ENCODE results near the gene ABCC1.

Gene ABCC1

DNA sequence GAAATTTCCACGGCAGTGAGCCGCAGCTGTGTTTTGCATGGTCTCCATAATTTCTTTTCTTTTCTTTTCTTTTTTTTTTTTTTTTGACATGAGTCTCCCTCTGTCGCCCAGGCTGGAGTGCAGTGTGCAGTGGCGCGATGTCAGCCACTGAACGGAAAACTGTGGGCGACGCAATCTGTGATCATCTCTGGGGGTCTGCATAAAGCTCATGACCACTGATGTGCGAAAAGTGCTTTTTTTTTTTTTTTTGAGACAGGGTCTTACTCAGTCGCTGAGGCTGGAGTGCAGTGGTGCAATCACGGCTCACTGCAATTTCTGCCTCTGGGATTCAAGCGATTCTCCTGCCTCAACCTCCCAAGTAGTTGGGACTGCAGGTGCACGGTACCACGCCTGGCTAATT is 156.2 kb downstream of the ABCC1 start:
- no peak for ATAC-seq (ENCODE audit: insufficient read depth, low read depth)
- Histone ChIP-seq H3K36me3 (ENCODE audit: insufficient read depth, low read length) (peaks cover 74% of the 10 kb centered on the region), H3K4me2 (ENCODE audit: insufficient read depth, low read length) (no peak overlapping the region)

DNA sequence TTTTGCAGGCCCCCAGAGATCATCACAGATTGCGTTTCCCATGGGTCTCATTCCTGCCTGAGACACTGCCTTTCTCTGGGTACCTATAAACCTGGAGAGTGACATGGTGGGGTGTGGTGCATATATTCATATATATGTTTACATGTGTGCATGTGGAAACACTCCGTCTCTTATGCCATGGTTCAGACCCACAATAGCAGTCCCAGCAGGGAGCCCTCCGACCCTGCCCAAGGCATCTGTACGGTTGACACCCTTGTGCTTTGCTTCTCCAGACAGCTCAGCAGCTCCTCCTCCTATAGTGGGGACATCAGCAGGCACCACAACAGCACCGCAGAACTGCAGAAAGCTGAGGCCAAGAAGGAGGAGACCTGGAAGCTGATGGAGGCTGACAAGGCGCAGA is 157.1 kb downstream of the ABCC1 start:
- no peak overlapping the region for H3K4me2 ChIP-seq (ENCODE audit: insufficient read depth, low read length)
- H3K27me3 ChIP-seq (ENCODE audit: insufficient read depth, low read length, poor library complexity): no peaks in the 10 kb centered on the region
- ATAC-seq (ENCODE audit: insufficient read depth, low read depth) (no peak), DNase-seq (no peak)
- H3K36me3 ChIP-seq (ENCODE audit: insufficient read depth, low read length): peaks cover 77% of the 10 kb centered on the region
- H3K79me2 ChIP-seq (ENCODE audit: insufficient read depth, low read length): no peaks in the 10 kb centered on the region
- H4K20me1 ChIP-seq (ENCODE audit: insufficient read depth, low read length): no peaks in the 10 kb centered on the region
- H3K9me3 ChIP-seq (ENCODE audit: insufficient read depth, low read length, severe bottlenecking): no peaks in the 10 kb centered on the region
- no peak overlapping the region for H3K27ac ChIP-seq (ENCODE audit: low read length)
- H2AFZ ChIP-seq (ENCODE audit: low read depth, low read length): no peak overlapping the region
- TF ChIP-seq EZH2 (IDR thresholded peaks at IDR 0.05; ENCODE audit: borderline replicate concordance, low read depth, low read length, severe bottlenecking): no peak
- no peak for TF ChIP-seq CTCF (IDR thresholded peaks at IDR 0.05; ENCODE audit: borderline replicate concordance, extremely low read depth, low read length, poor library complexity, severe bottlenecking)
- no peaks in the 10 kb centered on the region for H3K4me1 ChIP-seq (ENCODE audit: insufficient read depth, low read length)
- H3K4me3 ChIP-seq (ENCODE audit: low read depth in 1 of 2, low read length in 2 of 2): no peak overlapping the region
- H3K9ac ChIP-seq (ENCODE audit: low read depth, low read length): no peak overlapping the region

More for the DNA sequence above, 156.2 kb downstream of the ABCC1 start:
- no peaks in the 10 kb centered on the region for H4K20me1 ChIP-seq (ENCODE audit: insufficient read depth, low read length)
- TF ChIP-seq EZH2 (IDR thresholded peaks at IDR 0.05; ENCODE audit: borderline replicate concordance, low read depth, low read length, severe bottlenecking) (no peak), CTCF (IDR thresholded peaks at IDR 0.05; ENCODE audit: borderline replicate concordance, extremely low read depth, low read length, poor library complexity, severe bottlenecking) (no peak)
- no peak overlapping the region for H3K4me3 ChIP-seq (ENCODE audit: low read depth in 1 of 2, low read length in 2 of 2)
- H3K9ac ChIP-seq (ENCODE audit: low read depth, low read length): no peak overlapping the region
- H3K4me1 ChIP-seq (ENCODE audit: insufficient read depth, low read length): no peaks in the 10 kb centered on the region
- no peaks in the 10 kb centered on the region for H3K27me3 ChIP-seq (ENCODE audit: insufficient read depth, low read length, poor library complexity)
- H3K27ac ChIP-seq (ENCODE audit: low read length): no peak overlapping the region
- no peaks in the 10 kb centered on the region for H3K79me2 ChIP-seq (ENCODE audit: insufficient read depth, low read length)
- H3K9me3 ChIP-seq (ENCODE audit: insufficient read depth, low read length, severe bottlenecking): no peaks in the 10 kb centered on the region
- no peak for DNase-seq
- no peak overlapping the region for H2AFZ ChIP-seq (ENCODE audit: low read depth, low read length)

DNA sequence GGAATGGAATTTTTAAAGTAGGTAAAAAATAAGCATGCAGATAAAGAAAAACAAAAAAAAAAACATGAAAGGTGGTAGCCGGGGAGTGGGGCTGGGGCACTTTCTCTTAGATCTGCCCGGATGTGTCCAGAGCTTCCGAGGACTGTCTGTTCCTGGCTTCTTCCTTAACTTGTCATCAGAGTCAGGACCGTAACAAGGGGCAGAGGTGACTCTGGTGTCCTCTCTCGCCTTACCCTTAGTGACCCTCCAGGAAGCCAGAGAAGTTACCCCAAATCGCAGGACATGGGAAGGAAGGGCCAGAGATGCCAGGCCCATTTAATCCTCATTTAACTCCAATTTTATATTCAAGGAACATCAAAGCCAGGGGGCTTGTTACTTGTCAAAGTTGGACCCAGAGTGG is 158.4 kb downstream of the ABCC1 start:
- Histone ChIP-seq H2AFZ (ENCODE audit: low read depth, low read length) (no peak overlapping the region), H3K4me2 (ENCODE audit: insufficient read depth, low read length) (no peak overlapping the region), H3K36me3 (ENCODE audit: insufficient read depth, low read length) (peaks cover 78% of the 10 kb centered on the region), H3K27me3 (ENCODE audit: insufficient read depth, low read length, poor library complexity) (no peaks in the 10 kb centered on the region), H3K9me3 (ENCODE audit: insufficient read depth, low read length, severe bottlenecking) (no peaks in the 10 kb centered on the region), H3K79me2 (ENCODE audit: insufficient read depth, low read length) (no peaks in the 10 kb centered on the region), H3K4me3 (ENCODE audit: low read depth in 1 of 2, low read length in 2 of 2) (no peak overlapping the region), H3K4me1 (ENCODE audit: insufficient read depth, low read length) (no peaks in the 10 kb centered on the region), H3K9ac (ENCODE audit: low read depth, low read length) (no peak overlapping the region), H3K27ac (ENCODE audit: low read length) (no peak overlapping the region), H4K20me1 (ENCODE audit: insufficient read depth, low read length) (no peaks in the 10 kb centered on the region; the same call in 1 of the 2 replicates)
- DNase-seq (no peak), ATAC-seq (ENCODE audit: insufficient read depth, low read depth) (no peak)
- no peak for TF ChIP-seq CTCF (IDR thresholded peaks at IDR 0.05; ENCODE audit: borderline replicate concordance, extremely low read depth, low read length, poor library complexity, severe bottlenecking)

GRCh38 chr16:16108759-16109158 is 159.3 kb downstream of the ABCC1 start:
- Histone ChIP-seq H3K4me1 (ENCODE audit: insufficient read depth, low read length) (no peaks in the 10 kb centered on the region), H3K4me2 (ENCODE audit: insufficient read depth, low read length) (no peak overlapping the region), H3K79me2 (ENCODE audit: insufficient read depth, low read length) (no peaks in the 10 kb centered on the region), H2AFZ (ENCODE audit: low read depth, low read length) (no peak overlapping the region), H4K20me1 (ENCODE audit: insufficient read depth, low read length) (no peaks in the 10 kb centered on the region; the same call in 1 of the 2 replicates), H3K9ac (ENCODE audit: low read depth, low read length) (no peak overlapping the region), H3K4me3 (ENCODE audit: low read depth in 1 of 2, low read length in 2 of 2) (no peak overlapping the region), H3K27me3 (ENCODE audit: insufficient read depth, low read length, poor library complexity) (no peaks in the 10 kb centered on the region), H3K27ac (ENCODE audit: low read length) (no peak overlapping the region), H3K36me3 (ENCODE audit: insufficient read depth, low read length) (peaks cover 80% of the 10 kb centered on the region), H3K9me3 (ENCODE audit: insufficient read depth, low read length, severe bottlenecking) (no peaks in the 10 kb centered on the region)
- no peak for TF ChIP-seq CTCF (IDR thresholded peaks at IDR 0.05; ENCODE audit: borderline replicate concordance, extremely low read depth, low read length, poor library complexity, severe bottlenecking)
- DNase-seq (no peak), ATAC-seq (ENCODE audit: insufficient read depth, low read depth) (no peak)

All from DND-41 (cell line).